HepG2 (cell line): ENCODE data around the gene SFXN5. TPM values are rescaled to one million over a fixed set of nuclear protein-coding genes. Genes with fewer than 3 reads are reported as not detected.

Experiments used
- ATAC-seq: fragments of 200-7000 bp; cut with Tn5 transposase; 3 replicates; pipeline ENCODE4 v1.9.1; 2020; ENCODE audit warnings: mild to moderate bottlenecking, moderate library complexity
- BruUV-seq: library from RNA; stranded (reverse); fragments of 400-500 nt; replicated peaks from 2 replicates; lab custom pipeline; 2021; lab: Mats Ljungman, UMichigan
- CTCF ChIA-PET: fragments of 300-600 bp; formaldehyde crosslinking; extraction: SDS; loops from one replicate; lab custom pipeline; 2021; ENCODE audit warnings: low total read pairs, inconsistent platforms, low intra/inter-chr PET ratio; lab: Yijun Ruan, JAX
- POLR2A ChIA-PET: fragments of 350-600 bp; sonication (Branson Sonifier 250); formaldehyde crosslinking; loops from one replicate; lab custom pipeline; 2020; ENCODE audit warnings: antibody characterized with exemption, inconsistent platforms; lab: Yijun Ruan, JAX
- DNase-seq: peaks from one replicate; pipeline ENCODE4 v3.0.0-alpha.2; 2015; ENCODE audit warnings: low spot score
- FAIRE-seq: peaks from 3 replicates; lab custom pipeline; 2011; peaks lifted over from hg19 to GRCh38; lab: Jason Lieb, UNC
- H2AFZ ChIP-seq: one replicate; pipeline ENCODE4 v1.6.1; 2011; ENCODE audit warnings: low read length, inconsistent platforms
- H3K27ac ChIP-seq: fragments of 300-600 bp; 3 replicates; pipeline ENCODE4 v1.8.0; 2011; ENCODE audit warnings: mixed run types, mild to moderate bottlenecking, mixed read lengths, low read length, inconsistent platforms; ENCODE audit not compliant: insufficient read depth; ENCODE audit errors: extremely low read length
- H3K27me3 ChIP-seq, 2 experiments: fragments of 200-600 bp in 1 of 2; 2 replicates in 1 of 2; 3 replicates in 1 of 2; pipeline versions ENCODE4 v1.6.0 to v1.8.0; 2011; ENCODE audit warnings: low read length in 2 of 2, mild to moderate bottlenecking in 2 of 2, moderate library complexity in 2 of 2, inconsistent platforms in 1 of 2; ENCODE audit not compliant: insufficient read depth in 2 of 2, control insufficient read depth in 1 of 2
- H3K36me3 ChIP-seq, 2 experiments: fragments of 200-600 bp in 1 of 2; replicated peaks in 1 of 2; 2 replicates in 1 of 2; 3 replicates in 1 of 2; pipeline versions ENCODE4 v1.5.1 to v1.8.0; 2011; ENCODE audit warnings: low read length in 2 of 2, inconsistent platforms in 1 of 2; ENCODE audit not compliant: insufficient read depth in 2 of 2, control insufficient read depth in 1 of 2
- H3K4me1 ChIP-seq: 2 replicates; pipeline ENCODE4 v1.5.1; 2012; ENCODE audit warnings: low read length, inconsistent platforms; ENCODE audit not compliant: insufficient read depth
- H3K4me2 ChIP-seq: 2 replicates; pipeline ENCODE4 v1.6.0; 2011; ENCODE audit warnings: low read depth, low read length, inconsistent platforms
- H3K4me3 ChIP-seq, 3 experiments: fragments of 200-600 bp in 1 of 3; sonication (generic), shearing (Covaris generic) in 1 of 3; replicated peaks in 1 of 3; 2 replicates each; pipeline ENCODE4 v1.5.1; 2011 to 2016; ENCODE audit warnings: low read length in 3 of 3, inconsistent platforms in 2 of 3, low read depth in 2 of 3, mild to moderate bottlenecking in 2 of 3, control low read depth in 1 of 3, mixed read lengths in 1 of 3; ENCODE audit not compliant: insufficient read depth in 1 of 3
- H3K79me2 ChIP-seq: one replicate; pipeline ENCODE4 v1.6.1; 2011; ENCODE audit warnings: low read length, inconsistent platforms; ENCODE audit not compliant: insufficient read depth
- H3K9ac ChIP-seq: 2 replicates; pipeline ENCODE4 v1.6.0; 2011; ENCODE audit warnings: mild to moderate bottlenecking, low read depth, low read length, inconsistent platforms; ENCODE audit not compliant: insufficient read depth
- H3K9me3 ChIP-seq: 2 replicates; pipeline ENCODE4 v1.5.1; 2012; ENCODE audit warnings: mild to moderate bottlenecking, low read length
- H4K20me1 ChIP-seq: 2 replicates; pipeline ENCODE4 v1.6.0; 2011; ENCODE audit warnings: inconsistent platforms, mild to moderate bottlenecking, low read length, moderate library complexity; ENCODE audit not compliant: insufficient read depth
- NFE2 ChIP-seq: sonication (generic); formaldehyde crosslinking; IDR thresholded peaks from 2 replicates; pipeline ENCODE4 v1.4.0; 2020; ENCODE audit warnings: missing genetic modification reagents
- NPAS2 ChIP-seq: sonication (generic); formaldehyde crosslinking; IDR thresholded peaks from 2 replicates; pipeline ENCODE4 v1.8.0; 2022; ENCODE audit warnings: mild to moderate bottlenecking, missing genetic modification reagents, borderline replicate concordance
- SRSF9 ChIP-seq: fragments of 200-400 bp; formaldehyde crosslinking; IDR thresholded peaks from 2 replicates; pipeline ENCODE4 v1.6.1; 2018; ENCODE audit warnings: borderline replicate concordance, mild to moderate bottlenecking, low read depth, low read length; ENCODE audit not compliant: insufficient read depth, poor library complexity, severe bottlenecking
- ZNF160 ChIP-seq: sonication (generic); formaldehyde crosslinking; IDR thresholded peaks from 2 replicates; pipeline ENCODE4 v1.8.0; 2022; ENCODE audit warnings: mild to moderate bottlenecking, inconsistent platforms, missing genetic modification reagents
- ZNF260 ChIP-seq: sonication (generic); formaldehyde crosslinking; IDR thresholded peaks from 2 replicates; pipeline ENCODE4 v1.4.0; 2020; ENCODE audit warnings: missing genetic modification reagents, low read depth, mild to moderate bottlenecking, borderline replicate concordance
- ZUFSP ChIP-seq: sonication (generic); formaldehyde crosslinking; IDR thresholded peaks from 2 replicates; pipeline ENCODE4 v1.9.0; 2021; ENCODE audit warnings: missing genetic modification reagents, mild to moderate bottlenecking, borderline replicate concordance
- WGBS: methylation state at CpG from one replicate; pipeline ENCODE4 v1.1.6; 2017; ENCODE audit warnings: low lambda C conversion rate; 5-methylcytosine and 5-hydroxymethylcytosine counted together
- in situ Hi-C: cut with HindIII; loops from 2 replicates; pipeline ENCODE4 v1.10.0; 2017; ENCODE audit warnings: low pct_unique_long_range_greater_than_20kb; ENCODE audit not compliant: extremely low pct_ligation_motif_present
- intact Hi-C: fragments of 100-400 bp; cut with micrococcal nuclease; formaldehyde crosslinking; loops from one replicate; pipeline ENCODE4 v1.10.0; 2022; ENCODE audit not compliant: unreplicated experiment
- polyA plus RNA-seq, 8 experiments: library from polyadenylated mRNA; depleted of rRNA in 3 of 8; stranded (reverse) in 7 of 8; unstranded in 1 of 8; fragments of >200 nt; fragmentation: Illumina TruSeq in 4 of 8; extraction: Trizol in 4 of 8; gene quantifications; 2 replicates each; pipeline versions ENCODE4 v1.2.1 to v1.2.3, GENCODE V29; 2011 to 2016; ENCODE audit warnings: low read depth in 4 of 8, missing spikeins in 1 of 8, mixed read lengths in 1 of 8; ENCODE audit not compliant: insufficient read depth in 1 of 8
- total RNA-seq, 5 experiments: library from RNA; depleted of rRNA; stranded (reverse); fragments of >200 nt; fragmentation: Illumina TruSeq; extraction: Trizol; gene quantifications; 2 replicates each; pipeline ENCODE4 v1.2.3, GENCODE V29; 2016; ENCODE audit warnings: low read depth in 1 of 5
- TF ChIP-seq, protein P1 (sequence below): sonication (generic); formaldehyde crosslinking; IDR thresholded peaks from 2 replicates; pipeline ENCODE4 v1.4.0; 2020; ENCODE audit warnings: mild to moderate bottlenecking, missing genetic modification reagents

SFXN5 gene
- total and polyA plus RNA-seq, 2 of the 13 experiments (the other 11 are each of a cell fraction or from before 2014, with no cell fraction given): 34.9 to 37.4 TPM

DNA sequence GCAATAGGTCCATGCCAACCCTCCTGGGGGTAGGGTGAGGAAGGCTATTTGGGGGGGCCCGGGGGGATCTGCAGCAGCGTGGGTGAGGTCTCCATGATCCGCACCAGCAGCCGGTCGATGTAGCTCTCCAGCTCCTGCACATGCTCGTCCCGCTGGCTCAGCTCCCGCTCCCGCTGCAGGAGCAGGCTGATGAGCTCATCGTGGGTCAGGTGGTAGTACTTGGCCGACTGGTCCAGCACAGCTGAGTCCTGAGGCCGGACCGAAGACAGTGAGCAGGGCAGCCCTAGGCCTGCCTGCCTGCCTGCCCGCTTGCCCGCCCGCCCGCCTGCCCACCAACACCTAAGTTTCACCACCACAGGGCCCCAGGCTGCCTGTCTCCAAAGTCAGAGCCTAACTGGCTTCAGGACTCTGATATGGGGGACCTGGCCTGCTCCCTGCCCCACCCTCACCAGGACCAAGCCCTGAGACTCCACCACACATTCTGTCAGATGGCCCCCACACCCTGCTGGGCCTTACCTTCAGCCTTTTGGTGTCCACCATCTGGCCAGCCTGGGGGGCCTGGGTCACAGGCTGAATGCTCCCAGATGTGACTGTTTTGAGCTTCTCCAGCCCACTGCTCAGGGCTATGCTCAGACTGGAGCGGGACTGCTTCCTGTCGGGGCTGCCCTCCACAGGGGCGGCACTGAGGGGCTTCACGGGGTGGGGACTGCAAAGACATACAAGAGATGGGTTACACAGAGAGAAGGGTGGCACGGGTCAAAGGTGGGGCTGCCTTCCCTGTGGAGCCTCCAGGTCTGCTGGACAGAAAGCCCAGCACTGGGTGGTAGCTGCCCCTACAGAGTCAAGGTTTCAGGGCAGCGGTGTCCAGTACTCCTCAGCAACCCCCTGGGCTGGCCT lies 4.2 kb upstream of the SFXN5 start:
- CTCF ChIA-PET: no interaction called here
- intact Hi-C loops: no loop called here

DNA sequence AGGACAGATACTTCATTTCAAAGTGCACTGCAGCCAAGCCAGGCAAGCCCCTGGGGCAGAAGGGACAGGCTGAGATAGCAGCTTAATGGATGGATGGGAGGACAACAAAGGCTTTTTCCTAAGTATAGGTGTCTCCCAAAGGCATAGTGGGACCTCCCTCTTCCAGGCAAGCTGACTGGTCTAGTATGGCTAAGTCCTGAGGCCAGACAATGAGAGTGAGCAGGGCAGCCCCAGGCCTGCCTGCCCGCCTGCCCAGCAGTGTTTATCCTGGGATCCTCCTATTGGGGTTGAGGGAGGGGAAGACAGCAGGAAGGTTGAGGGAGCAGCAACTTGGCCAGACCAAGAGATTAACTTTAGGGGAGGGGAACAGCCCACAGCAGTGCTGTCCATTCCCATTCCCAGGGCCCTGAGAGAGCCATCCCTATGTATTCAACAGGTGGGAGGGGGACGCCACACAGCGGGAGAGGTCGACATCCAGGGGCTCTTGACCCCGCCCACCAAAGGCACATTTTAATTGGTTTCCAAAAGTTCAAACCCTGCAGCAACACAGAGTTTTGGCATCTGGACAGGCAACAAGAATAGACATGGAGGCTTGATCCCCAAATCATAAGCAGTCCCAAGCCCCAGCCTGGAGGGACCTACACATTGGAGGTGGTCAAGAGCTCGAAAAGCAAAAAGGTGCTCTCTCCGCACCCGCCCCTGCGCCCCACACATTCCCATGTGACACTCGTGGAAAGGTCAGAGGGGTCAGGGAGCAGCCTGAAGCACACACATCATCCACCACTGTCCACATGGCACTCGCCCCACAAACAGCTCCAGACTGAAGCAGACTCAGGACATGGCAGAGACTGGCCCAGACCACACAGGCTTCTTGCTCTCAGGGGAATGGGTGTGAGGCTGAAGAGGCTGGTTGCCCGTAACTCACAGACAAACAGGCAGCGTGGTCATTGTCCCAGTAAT lies 2.9 kb upstream of the SFXN5 start:
- ATAC-seq: no peak
- in situ Hi-C loops (no loop called here), intact Hi-C loops (no loop called here)
- Histone ChIP-seq H3K4me3 (no peak overlapping the region), H3K4me1 (peaks cover 25% of the 10 kb centered on the region), H3K27ac (no peak overlapping the region), H3K4me2 (no peak overlapping the region), H3K36me3 (peaks cover 8 to 11% of the 10 kb centered on the region in 2 experiments), H3K9me3 (no peaks in the 10 kb centered on the region), H3K9ac (no peak overlapping the region), H3K27me3 (no peaks in the 10 kb centered on the region; a peak in 1 of 5 replicates), H4K20me1 (no peaks in the 10 kb centered on the region; the same call in 1 of the 2 replicates), H2AFZ (no peak overlapping the region), H3K79me2 (peaks cover 16% of the 10 kb centered on the region)
- WGBS: 97% methylated on average over 13 of the region's 13 CpGs
- no peak for FAIRE-seq
- DNase-seq: no peak
- BruUV-seq: no TSS peak
- CTCF ChIA-PET: no interaction called here
- POLR2A ChIA-PET: no interaction called here
- TF ChIP-seq ZUFSP (CRISPR knock-in tag): no peak
- TF ChIP-seq ZNF260 (CRISPR knock-in tag): no peak
- no peak for TF ChIP-seq ZNF160
- no peak for TF ChIP-seq SRSF9
- TF ChIP-seq NFE2 (CRISPR knock-in tag): no peak
- TF ChIP-seq, protein P1, sequence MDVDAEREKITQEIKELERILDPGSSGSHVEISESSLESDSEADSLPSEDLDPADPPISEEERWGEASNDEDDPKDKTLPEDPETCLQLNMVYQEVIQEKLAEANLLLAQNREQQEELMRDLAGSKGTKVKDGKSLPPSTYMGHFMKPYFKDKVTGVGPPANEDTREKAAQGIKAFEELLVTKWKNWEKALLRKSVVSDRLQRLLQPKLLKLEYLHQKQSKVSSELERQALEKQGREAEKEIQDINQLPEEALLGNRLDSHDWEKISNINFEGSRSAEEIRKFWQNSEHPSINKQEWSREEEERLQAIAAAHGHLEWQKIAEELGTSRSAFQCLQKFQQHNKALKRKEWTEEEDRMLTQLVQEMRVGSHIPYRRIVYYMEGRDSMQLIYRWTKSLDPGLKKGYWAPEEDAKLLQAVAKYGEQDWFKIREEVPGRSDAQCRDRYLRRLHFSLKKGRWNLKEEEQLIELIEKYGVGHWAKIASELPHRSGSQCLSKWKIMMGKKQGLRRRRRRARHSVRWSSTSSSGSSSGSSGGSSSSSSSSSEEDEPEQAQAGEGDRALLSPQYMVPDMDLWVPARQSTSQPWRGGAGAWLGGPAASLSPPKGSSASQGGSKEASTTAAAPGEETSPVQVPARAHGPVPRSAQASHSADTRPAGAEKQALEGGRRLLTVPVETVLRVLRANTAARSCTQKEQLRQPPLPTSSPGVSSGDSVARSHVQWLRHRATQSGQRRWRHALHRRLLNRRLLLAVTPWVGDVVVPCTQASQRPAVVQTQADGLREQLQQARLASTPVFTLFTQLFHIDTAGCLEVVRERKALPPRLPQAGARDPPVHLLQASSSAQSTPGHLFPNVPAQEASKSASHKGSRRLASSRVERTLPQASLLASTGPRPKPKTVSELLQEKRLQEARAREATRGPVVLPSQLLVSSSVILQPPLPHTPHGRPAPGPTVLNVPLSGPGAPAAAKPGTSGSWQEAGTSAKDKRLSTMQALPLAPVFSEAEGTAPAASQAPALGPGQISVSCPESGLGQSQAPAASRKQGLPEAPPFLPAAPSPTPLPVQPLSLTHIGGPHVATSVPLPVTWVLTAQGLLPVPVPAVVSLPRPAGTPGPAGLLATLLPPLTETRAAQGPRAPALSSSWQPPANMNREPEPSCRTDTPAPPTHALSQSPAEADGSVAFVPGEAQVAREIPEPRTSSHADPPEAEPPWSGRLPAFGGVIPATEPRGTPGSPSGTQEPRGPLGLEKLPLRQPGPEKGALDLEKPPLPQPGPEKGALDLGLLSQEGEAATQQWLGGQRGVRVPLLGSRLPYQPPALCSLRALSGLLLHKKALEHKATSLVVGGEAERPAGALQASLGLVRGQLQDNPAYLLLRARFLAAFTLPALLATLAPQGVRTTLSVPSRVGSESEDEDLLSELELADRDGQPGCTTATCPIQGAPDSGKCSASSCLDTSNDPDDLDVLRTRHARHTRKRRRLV (CRISPR knock-in tag): no peak

More for the DNA sequence above, 4.2 kb upstream of the SFXN5 start:
- in situ Hi-C loops: no loop called here
- no peak overlapping the region for H3K4me3 ChIP-seq
- ATAC-seq (no peak), FAIRE-seq (no peak), DNase-seq (no peak)
- no peak overlapping the region for H2AFZ ChIP-seq
- H3K4me1 ChIP-seq: peaks cover 18% of the 10 kb centered on the region
- H3K27ac ChIP-seq: no peak overlapping the region
- no peaks in the 10 kb centered on the region; the same call in 1 of the 2 replicates for H4K20me1 ChIP-seq
- no peaks in the 10 kb centered on the region; a peak in 1 of 5 replicates for H3K27me3 ChIP-seq
- no peaks in the 10 kb centered on the region for H3K9me3 ChIP-seq
- 97% methylated on average over 19 of the region's 23 CpGs for WGBS
- POLR2A ChIA-PET: no interaction called here
- H3K4me2 ChIP-seq: no peak overlapping the region
- no peak for TF ChIP-seq NPAS2
- no TSS peak for BruUV-seq
- peaks cover 3% of the 10 kb centered on the region for H3K79me2 ChIP-seq
- H3K9ac ChIP-seq: no peak overlapping the region
- peaks cover 11 to 20% of the 10 kb centered on the region in 2 experiments for H3K36me3 ChIP-seq
